GM19468 (cell line): Measurements from ENCODE around the gene RAB6D.
"Not testable (repeated sequence)": the region's sequence is repeated elsewhere in the genome, so short reads cannot be mapped to it uniquely, and the experiment has no call there.

Experiments used
- ATAC-seq: cut with Tn5 transposase; IDR thresholded peaks from one replicate; pipeline ENCODE4 v1.9.1; 2021; ENCODE audit warnings: mild to moderate bottlenecking, moderate library complexity, moderate number of reproducible peaks; ENCODE audit not compliant: unreplicated experiment; ENCODE audit errors: extremely low read depth

RAB6D gene

DNA sequence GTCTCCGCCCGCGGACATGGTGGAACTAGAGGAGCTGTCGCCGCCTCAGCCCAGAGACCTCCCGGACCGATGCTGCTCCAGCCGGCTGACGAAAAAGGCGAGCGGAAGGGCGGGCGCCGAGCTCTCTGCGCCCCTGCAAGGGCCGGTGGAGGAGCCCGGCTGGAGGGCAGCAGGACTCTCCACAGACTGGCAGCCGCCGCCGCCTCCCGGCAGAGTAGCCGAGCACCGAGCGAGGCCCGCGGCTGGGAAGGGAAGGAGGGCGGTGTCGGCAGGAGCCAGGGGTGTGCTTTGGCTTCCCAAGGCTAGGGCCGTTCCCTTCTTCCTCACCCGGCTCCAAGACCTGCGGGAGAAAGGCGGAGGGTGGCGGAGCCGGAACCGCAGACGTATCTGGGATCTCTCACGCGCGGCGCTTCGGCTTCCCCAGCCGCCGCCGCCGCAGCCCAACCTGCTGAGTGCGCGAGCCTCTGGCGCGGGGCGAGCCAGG, at the start of gene RAB6D:
Gene RAB6D (minus strand): TSS at position 466 of the 484 bp plus-strand sequence. CDS start 448 bp downstream, at position 18.
- ATAC-seq: not testable (repeated sequence)

GRCh38 chr2:131413148-131413747, 49.3 kb upstream of the RAB6D start:
- peak; percentile 39 for ATAC-seq

DNA sequence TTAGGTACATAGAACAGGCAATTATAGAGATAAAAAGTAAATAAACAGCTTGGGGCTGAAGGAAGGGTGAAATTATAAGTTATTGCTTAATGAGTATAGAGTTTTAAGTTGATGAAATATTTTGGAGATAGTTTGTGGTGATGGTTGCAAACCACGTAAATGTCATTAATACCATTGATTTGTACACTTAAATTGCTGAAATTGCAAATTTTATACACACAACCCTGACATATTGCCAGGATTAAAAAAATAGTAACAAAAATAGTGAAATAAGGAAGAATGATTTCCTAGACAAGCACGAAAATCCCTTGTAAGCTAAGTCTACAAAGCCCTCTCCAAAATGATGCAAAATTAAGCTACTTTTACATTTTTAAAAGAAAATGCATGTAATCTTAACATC, 46.2 kb upstream of the RAB6D start:
- no peak for ATAC-seq

- ATAC-seq: no peak
Observed at GRCh38 chr2:131408778-131409177, 44.8 kb upstream of the RAB6D start.

DNA sequence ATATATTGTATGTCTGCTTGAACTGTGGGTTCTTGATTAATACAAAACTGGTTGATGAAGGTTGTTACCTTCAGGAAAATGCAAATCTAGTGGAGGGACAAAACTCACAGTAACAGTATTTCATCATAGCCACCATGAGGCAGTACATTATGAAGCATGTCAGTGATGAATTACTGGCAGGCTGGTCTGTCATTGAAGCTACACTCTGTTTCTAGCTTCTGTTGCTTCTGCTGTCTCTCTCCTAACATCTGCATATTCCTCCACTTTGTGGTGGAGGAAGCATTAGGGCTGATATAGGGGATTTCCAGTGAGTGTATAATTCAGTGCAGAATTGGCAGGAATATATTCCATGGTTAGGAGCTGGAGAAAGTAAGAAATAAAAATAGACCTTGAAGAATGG, 44.2 kb upstream of the RAB6D start:
- no peak for ATAC-seq

DNA sequence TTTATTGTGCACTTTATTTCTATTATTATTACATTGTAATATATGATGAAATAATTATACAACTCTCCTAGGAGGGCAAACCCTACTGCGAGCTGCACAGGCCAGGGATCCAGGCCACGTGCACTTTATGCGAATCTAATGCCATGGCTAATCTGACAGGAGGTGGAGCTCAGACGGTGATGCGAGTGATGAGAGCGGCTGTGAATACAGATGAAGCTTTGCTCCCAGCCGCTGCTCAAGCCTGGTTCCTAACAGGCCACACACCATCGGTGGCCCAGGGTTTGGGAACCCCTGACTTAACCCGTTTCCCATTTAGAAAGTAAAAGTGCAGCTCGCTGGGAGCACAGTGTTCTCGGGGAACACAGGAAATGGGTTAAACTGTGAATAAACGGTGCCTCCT, 40.8 kb upstream of the RAB6D start:
- no peak for ATAC-seq

DNA sequence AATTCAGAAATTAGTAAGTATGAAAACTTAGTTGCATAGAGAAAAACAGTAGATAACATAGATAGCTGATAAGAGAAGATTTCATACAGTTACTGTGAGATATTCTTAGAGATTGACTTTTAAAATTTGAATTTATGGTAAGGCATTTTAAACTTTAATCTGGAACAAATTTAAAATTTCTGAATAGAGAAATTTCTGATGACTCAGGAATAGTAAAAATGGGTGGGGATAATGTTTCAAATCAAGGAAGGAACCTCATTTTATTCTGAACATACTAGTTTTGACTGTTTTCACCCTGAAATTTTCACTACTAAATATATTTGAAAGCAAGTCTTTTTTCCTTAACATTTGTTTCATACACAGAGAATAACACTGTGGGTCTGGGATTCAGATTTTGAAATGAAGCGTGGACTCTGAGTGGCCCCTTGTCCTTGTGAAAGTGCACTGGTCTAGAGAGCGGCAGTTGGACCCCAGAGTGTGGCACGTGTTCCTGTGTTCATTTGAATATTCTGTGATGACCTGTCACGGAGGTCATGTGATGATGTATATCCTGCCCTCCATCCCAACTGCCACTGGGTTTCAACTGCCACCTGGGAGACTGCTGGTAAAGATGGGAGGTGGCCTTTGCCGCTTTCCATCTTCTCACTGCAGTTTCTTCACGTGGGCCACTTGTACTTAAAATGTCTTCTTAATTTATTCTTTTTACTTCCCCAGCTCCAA, 38.5 kb upstream of the RAB6D start:
- ATAC-seq: no peak

GRCh38 chr2:131400849-131401248, 36.9 kb upstream of the RAB6D start:
- ATAC-seq: no peak

- ATAC-seq: not testable (repeated sequence)
Observed at GRCh38 chr2:131400441-131400840, 36.5 kb upstream of the RAB6D start.

- not testable (repeated sequence) for ATAC-seq
Observed at GRCh38 chr2:131396209-131396608, 32.2 kb upstream of the RAB6D start.

DNA sequence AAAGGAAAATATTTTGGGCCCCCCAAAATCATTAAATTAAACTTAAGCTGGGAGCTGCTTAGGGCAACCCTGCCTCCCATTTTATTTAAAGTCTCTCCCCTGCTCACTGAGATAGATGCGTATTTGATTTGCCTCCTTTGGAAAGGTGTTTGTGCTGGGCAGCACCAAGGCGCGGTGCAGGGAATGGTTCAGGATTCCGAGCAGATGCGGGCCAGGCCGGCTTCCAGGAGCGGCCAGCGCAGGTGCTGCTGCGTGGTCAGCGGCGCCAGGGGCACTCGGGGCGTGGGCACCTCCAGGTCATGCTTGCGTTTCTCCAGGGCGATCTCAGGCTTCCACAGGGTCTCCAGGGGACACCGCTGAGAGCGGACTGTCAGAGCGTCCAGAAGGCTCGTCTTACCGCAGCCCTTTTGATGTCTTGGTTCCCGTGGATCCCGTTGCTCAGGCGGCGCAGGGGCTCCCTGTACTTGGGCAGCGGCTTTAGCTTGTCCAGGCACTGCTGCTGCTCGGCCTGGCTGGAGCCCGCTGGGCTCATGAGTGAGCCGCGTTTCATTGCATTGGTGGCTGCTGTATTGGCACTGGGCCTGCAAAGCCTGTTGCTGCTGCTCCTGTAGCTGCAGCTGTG, 31.2 kb upstream of the RAB6D start:
- not testable (repeated sequence) for ATAC-seq

DNA sequence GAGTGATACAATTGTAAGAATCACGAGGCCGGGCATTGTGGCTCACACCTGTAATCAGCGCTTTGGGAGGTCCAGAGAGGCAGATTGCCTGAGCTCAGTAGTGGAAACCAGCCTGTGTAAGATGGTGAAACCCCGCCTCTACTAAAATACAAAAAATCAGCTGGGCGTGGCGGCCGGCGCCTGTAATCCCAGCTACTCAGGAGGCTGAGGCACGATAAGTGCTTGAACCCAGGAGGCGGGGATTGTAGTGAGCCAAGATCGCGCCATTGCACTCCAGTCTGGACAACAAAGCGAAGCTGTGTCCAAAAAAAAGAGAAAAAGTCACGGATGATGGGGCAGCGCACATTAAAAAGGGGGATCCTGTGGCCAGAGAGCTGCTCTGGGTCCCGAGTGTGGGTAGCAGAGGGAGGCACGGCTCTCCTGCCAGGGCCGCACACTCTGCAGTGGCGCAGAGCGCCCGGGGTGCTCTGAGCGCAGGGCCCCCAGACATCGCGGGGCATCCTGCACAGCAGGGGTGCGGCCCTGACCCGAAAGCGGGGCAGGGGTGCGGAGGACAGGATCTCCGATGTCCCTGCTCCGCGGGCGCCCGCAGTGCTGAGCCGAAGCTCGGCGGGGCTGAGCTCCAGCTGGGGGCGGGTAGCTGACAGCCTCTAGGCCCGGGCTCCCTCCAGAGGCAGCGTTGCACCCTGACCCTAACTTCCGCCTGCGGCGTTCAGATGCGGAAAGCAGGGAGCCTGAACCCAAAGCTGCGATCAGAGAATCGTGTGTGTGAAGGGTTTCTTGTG, 30.4 kb upstream of the RAB6D start:
- ATAC-seq: no peak

DNA sequence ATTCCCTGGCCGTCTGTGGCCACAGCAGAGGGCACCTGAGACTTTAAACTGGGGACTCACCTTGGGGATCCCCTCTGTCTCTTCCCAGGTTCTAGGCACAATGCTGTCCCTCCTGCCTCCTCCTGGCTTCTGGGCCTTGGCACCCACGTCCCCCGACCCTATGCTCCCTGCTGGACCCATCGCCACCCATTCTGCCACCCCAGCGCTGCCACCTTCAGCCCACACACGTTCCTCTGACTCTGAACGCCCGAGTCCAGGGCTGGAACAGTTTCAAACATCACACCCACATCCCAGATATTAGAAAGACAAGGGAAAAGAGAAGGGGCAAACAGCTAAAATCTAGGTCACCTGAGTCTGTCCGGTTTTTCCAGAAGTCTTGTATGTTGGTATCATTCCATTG, 28.0 kb upstream of the RAB6D start:
- not testable (repeated sequence) for ATAC-seq

DNA sequence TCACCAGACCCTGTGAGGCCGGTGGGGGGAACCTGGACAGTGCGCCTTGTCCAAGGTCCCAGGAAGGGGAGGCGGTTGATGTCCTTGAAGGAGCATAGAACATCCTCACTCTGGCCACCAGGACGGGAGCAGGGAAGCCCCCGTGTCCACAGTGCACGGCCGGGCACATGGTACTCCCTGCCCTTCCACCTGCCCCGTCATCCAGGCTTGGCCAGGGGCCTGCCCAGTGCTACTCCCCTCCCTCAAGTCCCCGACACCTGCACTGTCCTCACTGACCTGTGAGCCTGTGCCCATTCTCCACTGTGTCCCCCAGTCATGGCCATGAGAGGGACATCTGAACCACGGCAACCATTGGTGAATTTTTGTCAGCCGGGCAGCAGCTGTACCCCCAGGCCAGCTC, 27.5 kb upstream of the RAB6D start:
- ATAC-seq: not testable (repeated sequence)

- not testable (repeated sequence) for ATAC-seq
Observed at GRCh38 chr2:131390495-131391130, 26.6 kb upstream of the RAB6D start.

DNA sequence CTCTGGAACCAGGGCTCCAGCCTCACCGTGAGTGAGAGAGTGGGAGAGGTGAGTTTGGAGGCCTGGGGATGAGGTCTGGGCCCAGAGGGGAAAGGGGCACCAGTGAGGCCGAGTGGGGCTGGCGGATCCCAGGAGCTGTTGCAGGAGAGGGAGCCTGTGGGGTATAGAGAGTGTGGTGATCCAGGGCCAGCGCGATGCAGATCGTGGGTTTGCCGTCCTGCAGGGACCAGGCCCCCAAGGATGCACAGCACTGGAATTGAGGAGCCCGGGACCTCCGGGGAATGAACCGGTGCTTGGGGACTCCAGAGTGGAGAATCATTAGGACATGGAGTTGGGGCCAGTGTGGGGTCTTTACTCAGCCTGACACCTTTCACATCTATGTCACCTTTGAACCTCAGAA, 25.7 kb upstream of the RAB6D start:
- no peak for ATAC-seq

DNA sequence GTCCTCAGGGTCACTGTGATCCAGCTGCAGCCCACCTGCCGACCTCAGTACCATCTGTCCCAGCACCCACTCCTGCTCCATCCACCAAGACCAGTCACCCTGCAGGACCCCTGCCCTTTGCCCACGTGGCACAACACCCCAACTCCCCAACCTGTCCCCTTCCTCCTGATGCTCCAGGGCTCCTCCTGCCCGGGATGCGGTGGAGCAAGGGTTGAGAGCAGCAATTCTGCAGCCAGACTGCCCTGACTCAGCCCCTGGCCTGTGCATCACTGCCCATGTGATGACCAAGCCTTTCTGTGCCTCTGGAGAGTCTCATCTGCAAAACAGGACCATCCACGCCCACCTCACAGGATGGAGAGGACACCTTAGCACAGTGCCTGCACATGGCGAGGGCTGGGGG, 24.9 kb upstream of the RAB6D start:
- not testable (repeated sequence) for ATAC-seq

DNA sequence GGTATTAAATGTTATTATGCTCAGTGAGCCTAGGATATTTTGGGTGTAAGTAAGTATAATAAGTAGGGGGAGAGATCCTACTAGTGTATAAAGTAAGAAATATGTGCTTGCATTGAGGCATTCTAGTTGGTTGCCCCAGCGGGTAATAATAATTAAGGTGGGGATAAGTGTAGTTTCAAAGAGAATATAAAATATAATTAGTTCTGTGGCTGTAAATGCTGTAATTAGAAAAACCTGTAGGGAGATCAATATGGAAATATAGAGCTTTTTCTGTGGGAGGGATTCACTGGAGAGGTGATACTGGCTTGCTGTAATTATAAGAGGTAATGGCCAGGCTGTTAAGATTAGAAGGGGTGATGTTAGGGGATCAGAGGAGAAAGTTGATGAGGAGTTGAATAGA, 9.1 kb upstream of the RAB6D start:
- not testable (repeated sequence) for ATAC-seq

GRCh38 chr2:131369954-131370353, 6.0 kb upstream of the RAB6D start:
- ATAC-seq: no peak

GRCh38 chr2:131368493-131369066, 4.6 kb upstream of the RAB6D start:
- not testable (repeated sequence) for ATAC-seq
